Muscle layer of colon (tissue), 2 donors: ENCODE results near the gene ADRA2B.

Experiments used
- H3K27ac ChIP-seq: one replicate; pipeline ENCODE4 v1.7.0; 2013; ENCODE audit warnings: low read depth, mild to moderate bottlenecking, low read length, moderate library complexity
- H3K27me3 ChIP-seq, 2 donors: one replicate each; pipeline ENCODE4 v1.7.0; 2013; ENCODE audit warnings: low read length in 2 of 2, mild to moderate bottlenecking in 2 of 2; ENCODE audit not compliant: insufficient read depth in 2 of 2, control insufficient read depth in 1 of 2
- H3K36me3 ChIP-seq: one replicate; pipeline ENCODE4 v1.7.0; 2013; ENCODE audit warnings: mild to moderate bottlenecking, low read length; ENCODE audit not compliant: insufficient read depth
- H3K4me1 ChIP-seq: one replicate; pipeline ENCODE4 v1.7.0; 2013; ENCODE audit warnings: mild to moderate bottlenecking, low read length; ENCODE audit not compliant: insufficient read depth
- H3K4me3 ChIP-seq, 2 donors: one replicate each; pipeline ENCODE4 v1.7.0; 2013; ENCODE audit warnings: low read length in 2 of 2, low read depth in 1 of 2, mild to moderate bottlenecking in 1 of 2, moderate library complexity in 1 of 2
- H3K9ac ChIP-seq: one replicate; pipeline ENCODE4 v1.7.0; 2013; ENCODE audit warnings: low read length
- H3K9me3 ChIP-seq: one replicate; pipeline ENCODE4 v1.7.0; 2013; ENCODE audit warnings: mild to moderate bottlenecking, low read length
- donor health status: abdominal sarcoma.
- donor health status: Adenocarcinoma of cecum.

The ADRA2B gene

GRCh38 chr2:96131152-96131812, 14.9 kb upstream of the ADRA2B start:
- no peak overlapping the region for H3K4me3 ChIP-seq
- no peaks in the 10 kb centered on the region for H3K4me1 ChIP-seq
- H3K9me3 ChIP-seq: no peaks in the 10 kb centered on the region
- no peak overlapping the region for H3K27ac ChIP-seq
- H3K27me3 ChIP-seq: no peaks in the 10 kb centered on the region
- H3K36me3 ChIP-seq: no peaks in the 10 kb centered on the region
- no peak overlapping the region for H3K9ac ChIP-seq

- Histone ChIP-seq H3K4me1 (no peaks in the 10 kb centered on the region), H3K27ac (no peak overlapping the region), H3K9me3 (no peaks in the 10 kb centered on the region), H3K4me3 (no peak overlapping the region), H3K36me3 (no peaks in the 10 kb centered on the region), H3K27me3 (no peaks in the 10 kb centered on the region), H3K9ac (no peak overlapping the region)
Measured at GRCh38 chr2:96130483-96130882, 14.1 kb upstream of the ADRA2B start.

- no peak overlapping the region for H3K9ac ChIP-seq
- no peaks in the 10 kb centered on the region for H3K27me3 ChIP-seq
- H3K27ac ChIP-seq: no peak overlapping the region
- no peaks in the 10 kb centered on the region for H3K4me1 ChIP-seq
- no peak overlapping the region for H3K4me3 ChIP-seq
- H3K36me3 ChIP-seq: no peaks in the 10 kb centered on the region
- no peaks in the 10 kb centered on the region for H3K9me3 ChIP-seq
Measured at GRCh38 chr2:96129528-96130120, 13.3 kb upstream of the ADRA2B start.

- Histone ChIP-seq H3K4me1 (no peaks in the 10 kb centered on the region), H3K4me3 (no peak overlapping the region), H3K36me3 (no peaks in the 10 kb centered on the region), H3K27ac (no peak overlapping the region), H3K9me3 (no peaks in the 10 kb centered on the region), H3K9ac (no peak overlapping the region), H3K27me3 (no peaks in the 10 kb centered on the region)
Measured at GRCh38 chr2:96128456-96128855, 12.1 kb upstream of the ADRA2B start.

- Histone ChIP-seq H3K9ac (no peak overlapping the region), H3K4me1 (no peaks in the 10 kb centered on the region), H3K4me3 (no peak overlapping the region), H3K9me3 (no peaks in the 10 kb centered on the region), H3K27ac (no peak overlapping the region), H3K36me3 (no peaks in the 10 kb centered on the region), H3K27me3 (no peaks in the 10 kb centered on the region)
Measured at GRCh38 chr2:96124406-96125265, 8.3 kb upstream of the ADRA2B start.

GRCh38 chr2:96123936-96124335, 7.6 kb upstream of the ADRA2B start:
- Histone ChIP-seq H3K9ac (no peak overlapping the region), H3K9me3 (no peaks in the 10 kb centered on the region), H3K27me3 (no peaks in the 10 kb centered on the region), H3K36me3 (no peaks in the 10 kb centered on the region), H3K27ac (no peak overlapping the region), H3K4me1 (no peaks in the 10 kb centered on the region), H3K4me3 (no peak overlapping the region)

- peaks cover 0 to under 1% of the 10 kb centered on the region in 2 donors for H3K27me3 ChIP-seq
- no peaks in the 10 kb centered on the region for H3K9me3 ChIP-seq
- H3K4me1 ChIP-seq: no peaks in the 10 kb centered on the region
- no peak overlapping the region for H3K4me3 ChIP-seq
- H3K36me3 ChIP-seq: no peaks in the 10 kb centered on the region
- no peak overlapping the region for H3K27ac ChIP-seq
- H3K9ac ChIP-seq: no peak overlapping the region
Measured at GRCh38 chr2:96123290-96123689, 6.9 kb upstream of the ADRA2B start.

- no peak overlapping the region for H3K27ac ChIP-seq
- no peaks in the 10 kb centered on the region for H3K36me3 ChIP-seq
- no peak overlapping the region for H3K4me3 ChIP-seq
- H3K4me1 ChIP-seq: peaks cover under 1% of the 10 kb centered on the region
- no peak overlapping the region for H3K9ac ChIP-seq
- H3K27me3 ChIP-seq: peaks cover 6 to 9% of the 10 kb centered on the region in 2 donors
- H3K9me3 ChIP-seq: no peaks in the 10 kb centered on the region
Measured at GRCh38 chr2:96122391-96122790, 6.0 kb upstream of the ADRA2B start.

GRCh38 chr2:96121414-96121813, 5.0 kb upstream of the ADRA2B start:
- no peak overlapping the region for H3K4me3 ChIP-seq
- peaks cover 4% of the 10 kb centered on the region for H3K4me1 ChIP-seq
- H3K9me3 ChIP-seq: no peaks in the 10 kb centered on the region
- H3K9ac ChIP-seq: no peak overlapping the region
- no peak overlapping the region for H3K27ac ChIP-seq
- no peaks in the 10 kb centered on the region for H3K36me3 ChIP-seq
- peaks cover 9 to 16% of the 10 kb centered on the region in 2 donors for H3K27me3 ChIP-seq

- Histone ChIP-seq H3K9ac (no peak overlapping the region), H3K36me3 (no peaks in the 10 kb centered on the region), H3K9me3 (no peaks in the 10 kb centered on the region), H3K4me1 (peaks cover 4% of the 10 kb centered on the region), H3K27ac (no peak overlapping the region), H3K4me3 (no peak overlapping the region), H3K27me3 (peaks cover 9 to 21% of the 10 kb centered on the region in 2 donors)
Measured at GRCh38 chr2:96120991-96121390, 4.6 kb upstream of the ADRA2B start.

GRCh38 chr2:96120091-96120720, 3.8 kb upstream of the ADRA2B start:
- peaks cover 4% of the 10 kb centered on the region for H3K4me1 ChIP-seq
- no peaks in the 10 kb centered on the region for H3K36me3 ChIP-seq
- no peak overlapping the region for H3K9ac ChIP-seq
- no peak overlapping the region for H3K27ac ChIP-seq
- peaks cover 9 to 29% of the 10 kb centered on the region in 2 donors for H3K27me3 ChIP-seq
- no peaks in the 10 kb centered on the region for H3K9me3 ChIP-seq
- no peak overlapping the region for H3K4me3 ChIP-seq
